Measurements from ENCODE around the gene RCSD1. TPM values are rescaled to one million over a fixed set of nuclear protein-coding genes. Genes with fewer than 3 reads are reported as not detected.

RCSD1 gene
- polyA plus RNA-seq, 2 donors, result 1.5 to 1.7 TPM

DNA sequence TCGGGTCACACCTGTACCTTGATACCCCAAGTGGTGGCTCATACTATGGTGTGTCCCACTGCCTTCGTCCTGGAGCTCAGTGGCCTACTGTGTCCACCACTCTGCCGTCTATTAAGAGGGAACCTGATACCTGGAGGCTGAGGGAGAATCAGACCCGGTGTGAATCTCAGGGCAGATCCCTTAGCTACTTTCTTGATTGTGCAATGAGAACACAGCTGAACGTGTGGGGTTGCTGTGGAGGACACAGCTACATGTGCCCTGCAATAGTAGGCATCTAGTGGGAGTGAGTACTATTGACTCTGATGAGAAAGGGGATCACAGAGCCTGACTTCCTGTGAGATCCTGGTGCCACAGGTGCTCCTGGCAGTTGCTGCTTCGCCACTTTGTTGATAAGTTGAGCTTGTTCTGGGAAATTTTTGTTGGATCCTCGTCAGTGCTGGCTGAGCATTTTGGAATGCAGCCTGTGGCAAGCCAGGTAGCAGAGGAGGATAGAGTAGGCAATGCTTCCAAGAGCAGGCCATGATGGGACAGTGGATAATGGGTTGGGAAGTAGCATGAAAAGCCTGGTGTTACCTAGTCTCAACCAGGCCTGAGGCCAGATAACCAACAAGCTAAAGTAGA is 63.5 kb downstream of the RCSD1 start:
- no peak overlapping the region for H3K27ac ChIP-seq (ENCODE audit: low read depth in 2 of 2, low read length in 1 of 2)
- no peaks in the 10 kb centered on the region for H3K27me3 ChIP-seq (ENCODE audit: control insufficient read depth in 1 of 2, insufficient read depth in 2 of 2, low read length in 2 of 2)
- H3K4me3 ChIP-seq (ENCODE audit: low read depth in 1 of 2, low read length in 2 of 2), result no peak overlapping the region
- H3K36me3 ChIP-seq (ENCODE audit: control insufficient read depth in 2 of 2, insufficient read depth in 2 of 2, low read length in 1 of 2), result no peaks in the 10 kb centered on the region
- H3K9me3 ChIP-seq (ENCODE audit: control insufficient read depth in 2 of 2, insufficient read depth in 1 of 2, low read depth in 1 of 2, low read length in 1 of 2), result no peaks in the 10 kb centered on the region
- 84 to 87% methylated on average over 7 of the region's 7 CpGs for WGBS, 2 donors
- peaks cover 0 to 2% of the 10 kb centered on the region in 2 donors for H3K4me1 ChIP-seq (ENCODE audit: control insufficient read depth in 2 of 2, insufficient read depth in 2 of 2, low read length in 1 of 2)

DNA sequence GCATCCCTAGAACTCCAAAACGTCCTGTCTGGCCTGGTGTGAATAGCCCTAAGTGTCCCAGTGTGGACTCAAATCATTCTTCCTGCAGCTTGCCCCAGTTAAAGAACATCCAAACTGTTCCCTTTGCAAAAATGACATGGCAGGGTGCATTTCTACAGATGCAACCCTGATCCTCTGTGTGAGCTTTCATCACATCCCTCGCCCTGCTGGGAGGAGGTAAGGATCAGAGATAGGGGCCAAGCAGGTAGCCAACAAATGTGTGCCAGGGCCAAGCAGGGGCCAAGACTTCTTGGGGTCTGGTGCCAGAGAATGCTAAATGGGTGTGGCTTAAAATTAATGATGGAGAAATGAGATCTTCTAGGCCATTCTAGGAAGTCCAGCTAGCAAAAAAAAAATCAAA is 64.7 kb downstream of the RCSD1 start:
- Histone ChIP-seq H3K27me3 (ENCODE audit: control insufficient read depth in 1 of 2, insufficient read depth in 2 of 2, low read length in 2 of 2) (no peaks in the 10 kb centered on the region), H3K9me3 (ENCODE audit: control insufficient read depth in 2 of 2, insufficient read depth in 1 of 2, low read depth in 1 of 2, low read length in 1 of 2) (no peaks in the 10 kb centered on the region), H3K4me1 (ENCODE audit: control insufficient read depth in 2 of 2, insufficient read depth in 2 of 2, low read length in 1 of 2) (peaks cover 0 to 2% of the 10 kb centered on the region in 2 donors), H3K4me3 (ENCODE audit: low read depth in 1 of 2, low read length in 2 of 2) (no peak overlapping the region), H3K27ac (ENCODE audit: low read depth in 2 of 2, low read length in 1 of 2) (no peak overlapping the region), H3K36me3 (ENCODE audit: control insufficient read depth in 2 of 2, insufficient read depth in 2 of 2, low read length in 1 of 2) (peaks cover 0 to 2% of the 10 kb centered on the region in 2 donors)
- WGBS, 2 donors, result 71 to 78% methylated on average over 2 of the region's 2 CpGs

- H3K4me1 ChIP-seq (ENCODE audit: control insufficient read depth in 2 of 2, insufficient read depth in 2 of 2, low read length in 1 of 2), result peaks cover 0 to 2% of the 10 kb centered on the region in 2 donors
- H3K27me3 ChIP-seq (ENCODE audit: control insufficient read depth in 1 of 2, insufficient read depth in 2 of 2, low read length in 2 of 2), result no peaks in the 10 kb centered on the region
- no peaks in the 10 kb centered on the region for H3K9me3 ChIP-seq (ENCODE audit: control insufficient read depth in 2 of 2, insufficient read depth in 1 of 2, low read depth in 1 of 2, low read length in 1 of 2)
- WGBS, 2 donors, result 70 to 71% methylated on average over 2 of the region's 2 CpGs
- no peak overlapping the region for H3K27ac ChIP-seq (ENCODE audit: low read depth in 2 of 2, low read length in 1 of 2)
- H3K36me3 ChIP-seq (ENCODE audit: control insufficient read depth in 2 of 2, insufficient read depth in 2 of 2, low read length in 1 of 2), result peaks cover 0 to 2% of the 10 kb centered on the region in 2 donors
- H3K4me3 ChIP-seq (ENCODE audit: low read depth in 1 of 2, low read length in 2 of 2), result no peak overlapping the region
Measured at GRCh38 chr1:167695147-167695546, 65.1 kb downstream of the RCSD1 start.

GRCh38 chr1:167695756-167696561 is 65.9 kb downstream of the RCSD1 start:
- Histone ChIP-seq H3K4me1 (ENCODE audit: control insufficient read depth in 2 of 2, insufficient read depth in 2 of 2, low read length in 1 of 2) (peaks cover 0 to 2% of the 10 kb centered on the region in 2 donors), H3K36me3 (ENCODE audit: control insufficient read depth in 2 of 2, insufficient read depth in 2 of 2, low read length in 1 of 2) (peaks cover 0 to 2% of the 10 kb centered on the region in 2 donors)
- WGBS, 2 donors, result 90 to 91% methylated on average over 7 of the region's 7 CpGs

GRCh38 chr1:167697667-167698141 is 67.7 kb downstream of the RCSD1 start:
- no peak overlapping the region for H3K27ac ChIP-seq (ENCODE audit: low read depth in 2 of 2, low read length in 1 of 2)
- H3K9me3 ChIP-seq (ENCODE audit: control insufficient read depth in 2 of 2, insufficient read depth in 1 of 2, low read depth in 1 of 2, low read length in 1 of 2), result no peaks in the 10 kb centered on the region
- peaks cover 0 to 2% of the 10 kb centered on the region in 2 donors for H3K36me3 ChIP-seq (ENCODE audit: control insufficient read depth in 2 of 2, insufficient read depth in 2 of 2, low read length in 1 of 2)
- H3K27me3 ChIP-seq (ENCODE audit: control insufficient read depth in 1 of 2, insufficient read depth in 2 of 2, low read length in 2 of 2), result no peaks in the 10 kb centered on the region
- no peak overlapping the region for H3K4me3 ChIP-seq (ENCODE audit: low read depth in 1 of 2, low read length in 2 of 2)
- peaks cover 0 to 2% of the 10 kb centered on the region in 2 donors for H3K4me1 ChIP-seq (ENCODE audit: control insufficient read depth in 2 of 2, insufficient read depth in 2 of 2, low read length in 1 of 2)
- WGBS, 2 donors, result 46 to 48% methylated on average over 14 of the region's 14 CpGs

More at GRCh38 chr1:167695756-167696561, 65.9 kb downstream of the RCSD1 start:
- H3K27ac ChIP-seq (ENCODE audit: low read depth in 2 of 2, low read length in 1 of 2), result no peak overlapping the region
- no peak overlapping the region for H3K4me3 ChIP-seq (ENCODE audit: low read depth in 1 of 2, low read length in 2 of 2)
- no peaks in the 10 kb centered on the region for H3K27me3 ChIP-seq (ENCODE audit: control insufficient read depth in 1 of 2, insufficient read depth in 2 of 2, low read length in 2 of 2)
- H3K9me3 ChIP-seq (ENCODE audit: control insufficient read depth in 2 of 2, insufficient read depth in 1 of 2, low read depth in 1 of 2, low read length in 1 of 2), result no peaks in the 10 kb centered on the region

- Histone ChIP-seq H3K27me3 (ENCODE audit: control insufficient read depth in 1 of 2, insufficient read depth in 2 of 2, low read length in 2 of 2) (no peaks in the 10 kb centered on the region), H3K9me3 (ENCODE audit: control insufficient read depth in 2 of 2, insufficient read depth in 1 of 2, low read depth in 1 of 2, low read length in 1 of 2) (no peaks in the 10 kb centered on the region), H3K4me3 (ENCODE audit: low read depth in 1 of 2, low read length in 2 of 2) (no peak overlapping the region), H3K4me1 (ENCODE audit: control insufficient read depth in 2 of 2, insufficient read depth in 2 of 2, low read length in 1 of 2) (peaks cover 0 to 2% of the 10 kb centered on the region in 2 donors), H3K27ac (ENCODE audit: low read depth in 2 of 2, low read length in 1 of 2) (no peak overlapping the region), H3K36me3 (ENCODE audit: control insufficient read depth in 2 of 2, insufficient read depth in 2 of 2, low read length in 1 of 2) (peaks cover 0 to 2% of the 10 kb centered on the region in 2 donors)
- 76 to 78% methylated on average over 4 of the region's 4 CpGs for WGBS, 2 donors
Measured at GRCh38 chr1:167698313-167698712, 68.3 kb downstream of the RCSD1 start.

DNA sequence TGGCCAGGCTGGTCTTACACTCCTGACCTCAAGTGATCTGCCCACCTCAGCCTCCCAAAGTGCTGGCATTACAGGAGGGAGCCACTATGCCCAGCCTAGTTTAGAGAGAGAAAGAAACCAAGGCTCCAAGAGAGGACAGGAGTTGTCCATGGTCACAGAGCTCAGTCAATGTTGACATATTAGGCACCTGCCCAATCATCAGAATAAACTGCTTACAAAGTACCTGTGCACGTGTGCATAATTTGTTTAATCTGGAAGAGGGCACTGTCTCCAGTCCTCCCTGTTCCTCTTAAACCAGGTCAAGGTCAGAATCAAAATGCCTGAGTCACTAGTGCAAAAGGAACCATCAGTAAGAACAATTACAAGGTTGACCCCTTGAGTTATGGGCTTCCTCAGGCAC is 71.5 kb downstream of the RCSD1 start:
- 40 to 85% methylated on average over 1 of the region's 1 CpG for WGBS, 2 donors
- Histone ChIP-seq H3K4me1 (ENCODE audit: control insufficient read depth in 2 of 2, insufficient read depth in 2 of 2, low read length in 1 of 2) (peaks cover 0 to 2% of the 10 kb centered on the region in 2 donors), H3K9me3 (ENCODE audit: control insufficient read depth in 2 of 2, insufficient read depth in 1 of 2, low read depth in 1 of 2, low read length in 1 of 2) (no peaks in the 10 kb centered on the region), H3K36me3 (ENCODE audit: control insufficient read depth in 2 of 2, insufficient read depth in 2 of 2, low read length in 1 of 2) (peaks cover 0 to 2% of the 10 kb centered on the region in 2 donors), H3K27ac (ENCODE audit: low read depth in 2 of 2, low read length in 1 of 2) (no peak overlapping the region), H3K4me3 (ENCODE audit: low read depth in 1 of 2, low read length in 2 of 2) (no peak overlapping the region), H3K27me3 (ENCODE audit: control insufficient read depth in 1 of 2, insufficient read depth in 2 of 2, low read length in 2 of 2) (no peaks in the 10 kb centered on the region)

GRCh38 chr1:167703557-167703956 is 73.5 kb downstream of the RCSD1 start:
- no peak overlapping the region for H3K27ac ChIP-seq (ENCODE audit: low read depth in 2 of 2, low read length in 1 of 2)
- no peaks in the 10 kb centered on the region for H3K27me3 ChIP-seq (ENCODE audit: control insufficient read depth in 1 of 2, insufficient read depth in 2 of 2, low read length in 2 of 2)
- H3K4me3 ChIP-seq (ENCODE audit: low read depth in 1 of 2, low read length in 2 of 2), result no peak overlapping the region
- no peaks in the 10 kb centered on the region for H3K4me1 ChIP-seq (ENCODE audit: control insufficient read depth in 2 of 2, insufficient read depth in 2 of 2, low read length in 1 of 2)
- peaks cover 0 to 2% of the 10 kb centered on the region in 2 donors for H3K36me3 ChIP-seq (ENCODE audit: control insufficient read depth in 2 of 2, insufficient read depth in 2 of 2, low read length in 1 of 2)
- no peaks in the 10 kb centered on the region for H3K9me3 ChIP-seq (ENCODE audit: control insufficient read depth in 2 of 2, insufficient read depth in 1 of 2, low read depth in 1 of 2, low read length in 1 of 2)
- 87 to 93% methylated on average over 1 of the region's 1 CpG for WGBS, 2 donors

GRCh38 chr1:167704715-167705114 is 74.7 kb downstream of the RCSD1 start:
- WGBS, 2 donors, result 63 to 70% methylated on average over 2 of the region's 2 CpGs
- Histone ChIP-seq H3K27ac (ENCODE audit: low read depth in 2 of 2, low read length in 1 of 2) (no peak overlapping the region), H3K9me3 (ENCODE audit: control insufficient read depth in 2 of 2, insufficient read depth in 1 of 2, low read depth in 1 of 2, low read length in 1 of 2) (no peaks in the 10 kb centered on the region), H3K4me3 (ENCODE audit: low read depth in 1 of 2, low read length in 2 of 2) (no peak overlapping the region), H3K4me1 (ENCODE audit: control insufficient read depth in 2 of 2, insufficient read depth in 2 of 2, low read length in 1 of 2) (no peaks in the 10 kb centered on the region), H3K27me3 (ENCODE audit: control insufficient read depth in 1 of 2, insufficient read depth in 2 of 2, low read length in 2 of 2) (no peaks in the 10 kb centered on the region), H3K36me3 (ENCODE audit: control insufficient read depth in 2 of 2, insufficient read depth in 2 of 2, low read length in 1 of 2) (no peaks in the 10 kb centered on the region)

Data from esophagus (tissue), 2 donors.